IMR-90 (cell line): ENCODE results near the gene TNF. TPM values are rescaled to one million over a fixed set of nuclear protein-coding genes. Genes with fewer than 3 reads are reported as not detected.

Experiments
- ATAC-seq: fragments of 200-7000 bp; cut with Tn5 transposase; 2 replicates; pipeline ENCODE4 v1.9.1; 2020; ENCODE audit warnings: low read depth, mild to moderate bottlenecking, moderate library complexity
- BruUV-seq: library from RNA; stranded (reverse); fragments of 400-500 nt; replicated peaks from 2 replicates; lab custom pipeline; 2021; lab: Mats Ljungman, UMichigan
- CTCF ChIA-PET: fragments of 300-600 bp; formaldehyde crosslinking; extraction: SDS; loops from one replicate; lab custom pipeline; 2021; ENCODE audit warnings: antibody characterized with exemption; lab: Yijun Ruan, JAX
- POLR2A ChIA-PET: fragments of 300-600 bp; sonication (Branson Sonifier 250); formaldehyde crosslinking; loops from one replicate; lab custom pipeline; 2022; ENCODE audit warnings: antibody characterized with exemption; ENCODE audit not compliant: unreplicated experiment; lab: Charles Lee
- DNase-seq: peaks from one replicate; pipeline ENCODE4 v3.0.0; 2013
- H2AFZ ChIP-seq: replicated peaks from 2 replicates; pipeline ENCODE3; 2013; ENCODE audit warnings: low read length, mild to moderate bottlenecking; ENCODE audit not compliant: poor library complexity
- H2AK5ac ChIP-seq: 2 replicates; pipeline ENCODE4 v1.6.1; 2013; ENCODE audit warnings: low read depth, low read length, inconsistent platforms
- H2AK9ac ChIP-seq: replicated peaks from 2 replicates; pipeline ENCODE3; 2013; ENCODE audit warnings: mild to moderate bottlenecking, low read depth, low read length, moderate library complexity; ENCODE audit not compliant: poor library complexity
- H2BK120ac ChIP-seq: 2 replicates; pipeline ENCODE4 v1.6.1; 2013; ENCODE audit warnings: low read depth, low read length, inconsistent platforms
- H2BK15ac ChIP-seq: 3 replicates; pipeline ENCODE4 v1.6.1; 2013; ENCODE audit warnings: low read depth, low read length, inconsistent platforms
- H2BK20ac ChIP-seq: 2 replicates; pipeline ENCODE4 v1.6.1; 2013; ENCODE audit warnings: low read depth, mild to moderate bottlenecking, inconsistent platforms, low read length, moderate library complexity
- H2BK5ac ChIP-seq: 2 replicates; pipeline ENCODE4 v1.6.1; 2013; ENCODE audit warnings: mild to moderate bottlenecking, low read depth, low read length, inconsistent platforms; ENCODE audit not compliant: poor library complexity, severe bottlenecking
- H3K14ac ChIP-seq: replicated peaks from 2 replicates; pipeline ENCODE4 v1.6.1; 2013; ENCODE audit warnings: low read depth, low read length, inconsistent platforms
- H3K18ac ChIP-seq: 2 replicates; pipeline ENCODE4 v1.6.1; 2013; ENCODE audit warnings: low read depth, low read length, control low read depth
- H3K23ac ChIP-seq: 2 replicates; pipeline ENCODE4 v1.6.1; 2013; ENCODE audit warnings: low read depth, low read length, inconsistent platforms
- H3K27ac ChIP-seq: 2 replicates; pipeline ENCODE4 v1.5.1; 2013; ENCODE audit warnings: mild to moderate bottlenecking, control low read depth, low read length; ENCODE audit not compliant: insufficient read depth
- H3K27me3 ChIP-seq: 2 replicates; pipeline ENCODE4 v1.6.1; 2013; ENCODE audit warnings: low read length; ENCODE audit not compliant: control insufficient read depth, insufficient read depth
- H3K36me3 ChIP-seq: 2 replicates; pipeline ENCODE4 v1.6.1; 2013; ENCODE audit warnings: low read length, mixed read lengths; ENCODE audit not compliant: control insufficient read depth, insufficient read depth
- H3K4ac ChIP-seq: 2 replicates; pipeline ENCODE4 v1.6.1; 2013; ENCODE audit warnings: low read depth, low read length, inconsistent platforms
- H3K4me1 ChIP-seq: 2 replicates; pipeline ENCODE4 v1.6.1; 2013; ENCODE audit warnings: low read length, mixed read lengths; ENCODE audit not compliant: control insufficient read depth, insufficient read depth
- H3K4me2 ChIP-seq: 2 replicates; pipeline ENCODE4 v1.6.1; 2013; ENCODE audit warnings: low read depth, mild to moderate bottlenecking, control low read depth, low read length, moderate library complexity
- H3K4me3 ChIP-seq: 2 replicates; pipeline ENCODE4 v1.5.1; 2013; ENCODE audit warnings: low read depth, mild to moderate bottlenecking, control low read depth, low read length, moderate library complexity; ENCODE audit not compliant: insufficient read depth
- H3K56ac ChIP-seq: 2 replicates; pipeline ENCODE4 v1.6.1; 2013; ENCODE audit warnings: low read length, inconsistent platforms; ENCODE audit not compliant: insufficient read depth; ENCODE audit errors: extremely low read depth
- H3K79me1 ChIP-seq, 2 experiments: 2 replicates each; pipeline ENCODE4 v1.6.1; 2013; ENCODE audit warnings: low read length in 2 of 2, inconsistent platforms in 1 of 2, low read depth in 1 of 2
- H3K9ac ChIP-seq: 2 replicates; pipeline ENCODE4 v1.6.1; 2013; ENCODE audit warnings: low read depth, low read length, control low read depth
- H3K9me1 ChIP-seq: 2 replicates; pipeline ENCODE4 v1.6.1; 2013; ENCODE audit warnings: low read length, inconsistent platforms; ENCODE audit not compliant: insufficient read depth
- H3K9me3 ChIP-seq: 2 replicates; pipeline ENCODE4 v1.6.1; 2013; ENCODE audit warnings: low read length; ENCODE audit not compliant: control insufficient read depth, insufficient read depth
- H4K20me1 ChIP-seq: 2 replicates; pipeline ENCODE4 v1.6.1; 2013; ENCODE audit warnings: low read length, inconsistent platforms; ENCODE audit not compliant: insufficient read depth
- H4K5ac ChIP-seq: 2 replicates; pipeline ENCODE4 v1.6.1; 2013; ENCODE audit warnings: mild to moderate bottlenecking, low read depth, low read length, control low read depth
- H4K8ac ChIP-seq, 2 experiments: 2 replicates each; pipeline ENCODE4 v1.6.1; 2013; ENCODE audit warnings: low read depth in 2 of 2, low read length in 2 of 2, control low read depth in 1 of 2, inconsistent platforms in 1 of 2
- H4K91ac ChIP-seq: 2 replicates; pipeline ENCODE4 v1.6.1; 2013; ENCODE audit warnings: low read depth, low read length, inconsistent platforms; ENCODE audit not compliant: insufficient read depth
- BHLHE40 ChIP-seq: fragments of 150-350 bp; IDR thresholded peaks from 2 replicates; pipeline ENCODE4 v1.6.1; 2016; ENCODE audit warnings: mild to moderate bottlenecking, low read depth, low read length
- CEBPB ChIP-seq: IDR thresholded peaks from 2 replicates; pipeline ENCODE4 v1.6.1; 2012; ENCODE audit warnings: low read depth, low read length, improper control_type of control experiment
- CHD1 ChIP-seq: IDR thresholded peaks from 2 replicates; pipeline ENCODE4 v1.6.1; 2012; ENCODE audit warnings: low read depth, low read length, improper control_type of control experiment
- CTCF ChIP-seq: conservative IDR thresholded peaks from 2 replicates; pipeline ENCODE4 v1.5.1; 2012; ENCODE audit warnings: mild to moderate bottlenecking, low read depth, low read length, improper control_type of control experiment
- ELK1 ChIP-seq: fragments of 150-350 bp; IDR thresholded peaks from 2 replicates; pipeline ENCODE4 v1.6.1; 2016; ENCODE audit warnings: low read depth, mild to moderate bottlenecking, low read length, moderate library complexity, borderline replicate concordance
- FOS ChIP-seq: fragments of 150-350 bp; IDR thresholded peaks from 2 replicates; pipeline ENCODE4 v1.6.1; 2016; ENCODE audit warnings: low read depth, low read length
- MAFK ChIP-seq: IDR thresholded peaks from 2 replicates; pipeline ENCODE4 v1.6.1; 2012; ENCODE audit warnings: low read depth, low read length, improper control_type of control experiment
- MAZ ChIP-seq: IDR thresholded peaks from 2 replicates; pipeline ENCODE4 v1.6.1; 2012; ENCODE audit warnings: low read depth, mild to moderate bottlenecking, low read length, improper control_type of control experiment, moderate library complexity, borderline replicate concordance
- MXI1 ChIP-seq: IDR thresholded peaks from 2 replicates; pipeline ENCODE4 v1.6.1; 2012; ENCODE audit warnings: low read depth, mild to moderate bottlenecking, low read length, moderate library complexity, borderline replicate concordance
- NFE2L2 ChIP-seq: fragments of 150-350 bp; IDR thresholded peaks from 2 replicates; pipeline ENCODE4 v1.6.1; 2016; ENCODE audit warnings: low read depth, mild to moderate bottlenecking, low read length
- POLR2A ChIP-seq: IDR thresholded peaks from 2 replicates; pipeline ENCODE4 v1.6.1; 2012; ENCODE audit warnings: mild to moderate bottlenecking, low read depth, low read length
- RAD21 ChIP-seq: IDR thresholded peaks from 2 replicates; pipeline ENCODE4 v1.6.1; 2012; ENCODE audit warnings: low read length, improper control_type of control experiment
- RCOR1 ChIP-seq: IDR thresholded peaks from 2 replicates; pipeline ENCODE4 v1.6.1; 2012; ENCODE audit warnings: mild to moderate bottlenecking, low read length, improper control_type of control experiment; ENCODE audit not compliant: insufficient replicate concordance
- RFX5 ChIP-seq: IDR thresholded peaks from 2 replicates; pipeline ENCODE4 v1.8.0; 2012; ENCODE audit warnings: low read depth, mild to moderate bottlenecking, low read length, moderate library complexity
- SMC3 ChIP-seq: fragments of 150-350 bp; IDR thresholded peaks from 2 replicates; pipeline ENCODE4 v1.6.1; 2016; ENCODE audit warnings: low read depth, mild to moderate bottlenecking, antibody characterized with exemption, low read length, moderate library complexity
- USF2 ChIP-seq: fragments of 150-350 bp; IDR thresholded peaks from 2 replicates; pipeline ENCODE4 v1.6.1; 2017; ENCODE audit warnings: mild to moderate bottlenecking, antibody characterized with exemption, low read length, low read depth
- WGBS, 2 experiments: methylation state at CpG; one replicate each; pipeline versions ENCODE4 v1.1.5 to v1.1.7; 2013; ENCODE audit warnings: missing lambda C conversion rate in 2 of 2; ENCODE audit not compliant: insufficient read length in 1 of 2; ENCODE audit errors: extremely low coverage in 2 of 2; 5-methylcytosine and 5-hydroxymethylcytosine counted together
- dilution Hi-C: fragments of 300-500 bp; cut with HindIII; formaldehyde crosslinking; loops from one replicate; pipeline ENCODE4 v1.14.3; 2018; ENCODE audit warnings: low sequenced_read_pairs; ENCODE audit not compliant: unreplicated experiment
- in situ Hi-C: fragments of 300-500 bp; cut with MboI; formaldehyde crosslinking; loops from 3 replicates; pipeline ENCODE4 v1.14.3; 2019; ENCODE audit warnings: low sequenced_read_pairs, inconsistent platforms, mixed read lengths
- intact Hi-C: fragments of 100-400 bp; cut with micrococcal nuclease; formaldehyde crosslinking; loops from 2 replicates; pipeline ENCODE4 v1.10.0; 2022
- polyA plus RNA-seq, 3 experiments: library from polyadenylated mRNA; depleted of rRNA; stranded (reverse); fragments of >200 nt; gene quantifications; 2 replicates each; pipeline ENCODE4 v1.2.3, GENCODE V29; 2012; ENCODE audit warnings: low replicate concordance in 1 of 3
- total RNA-seq: library from RNA; depleted of rRNA; stranded (reverse); fragments of >200 nt; gene quantifications from 2 replicates; pipeline ENCODE4 v1.2.3, GENCODE V29; 2012

TNF gene
- total and polyA plus RNA-seq, 2 of the 4 experiments (the other 2 are of a cell fraction): not detected

- in situ Hi-C loops: no loop called here
Observed at GRCh38 chr6:31576897-31577578, 1.7 kb downstream of the TNF start.

More at GRCh38 chr6:31576897-31577578, 1.7 kb downstream of the TNF start:
- peaks cover 28% of the 10 kb centered on the region for H3K27me3 ChIP-seq
- ChIA-PET CTCF (interaction anchor here (1.1 to 1.2 kb wide), 2 partner anchors 26 to 31 kb away, joined by 3 read pairs; partner anchors contain the start of gene ATP6V1G2), POLR2A (no interaction called here)
- no peak overlapping the region for H3K23ac ChIP-seq
- no peak overlapping the region for H2BK15ac ChIP-seq
- H3K36me3 ChIP-seq: no peaks in the 10 kb centered on the region
- ATAC-seq: no peak
- H2BK120ac ChIP-seq: no peak overlapping the region
- WGBS, 2 experiments: 71% methylated on average over 6 of the region's 19 CpGs; no CpG with 5 or more reads in 1 of the 2 experiments
- H3K14ac ChIP-seq: no peak overlapping the region
- dilution Hi-C loops (no loop called here), intact Hi-C loops (no loop called here)
- H3K4me3 ChIP-seq: no peak overlapping the region
- BruUV-seq: no TSS peak
- H2AK5ac ChIP-seq: no peak overlapping the region
- H3K18ac ChIP-seq: no peak overlapping the region
- no peak overlapping the region for H2BK5ac ChIP-seq
- H2AFZ ChIP-seq: no peak overlapping the region
- H3K4me1 ChIP-seq: peaks cover 4% of the 10 kb centered on the region; the same call in 1 of the 2 replicates
- H4K5ac ChIP-seq: no peak overlapping the region
- no peak overlapping the region for H3K56ac ChIP-seq
- H4K20me1 ChIP-seq: no peaks in the 10 kb centered on the region
- no peak for DNase-seq
- no peaks in the 10 kb centered on the region for H3K9me3 ChIP-seq
- no peak overlapping the region for H3K9ac ChIP-seq
- no peak overlapping the region for H4K91ac ChIP-seq
- no peaks in the 10 kb centered on the region; the same call in 1 of the 2 replicates for H3K9me1 ChIP-seq
- no peak overlapping the region for H2AK9ac ChIP-seq
- H4K8ac ChIP-seq: no peak overlapping the region
- H3K4me2 ChIP-seq: no peak overlapping the region
- no peaks in the 10 kb centered on the region for H3K79me1 ChIP-seq
- no peak for TF ChIP-seq SMC3
- no peak for TF ChIP-seq CTCF
- no peak for TF ChIP-seq CHD1
- no peak for TF ChIP-seq MXI1
- no peak for TF ChIP-seq POLR2A
- no peak for TF ChIP-seq NFE2L2
- TF ChIP-seq BHLHE40: no peak
- TF ChIP-seq CEBPB: no peak
- no peak for TF ChIP-seq RAD21
- no peak for TF ChIP-seq MAZ
- no peak for TF ChIP-seq ELK1
- TF ChIP-seq FOS: no peak
- TF ChIP-seq RFX5: no peak
- no peak for TF ChIP-seq USF2
- no peak for TF ChIP-seq RCOR1
- TF ChIP-seq MAFK: no peak
- no peak overlapping the region for H2BK20ac ChIP-seq
- no peak overlapping the region for H3K4ac ChIP-seq
- no peak overlapping the region for H3K27ac ChIP-seq
